M059J (cell line): ENCODE results near the gene FAM174A. TPM values are rescaled to one million over a fixed set of nuclear protein-coding genes. Genes with fewer than 3 reads are reported as not detected.
"Not testable (repeated sequence)": the region's sequence is repeated elsewhere in the genome, so short reads cannot be mapped to it uniquely, and the experiment has no call there.

Experiments used
- DNase-seq: peaks from one replicate; pipeline ENCODE4 v3.0.0-alpha.2; 2012; ENCODE audit warnings: low read depth
- total RNA-seq: library from RNA; depleted of rRNA; stranded (reverse); fragments of >200 nt; shearing (Covaris generic); gene quantifications from 2 replicates; pipeline ENCODE4 v1.2.3, GENCODE V29; 2014

FAM174A gene
- total RNA-seq, 1 experiment from 2014 or later: 13.4 TPM

DNA sequence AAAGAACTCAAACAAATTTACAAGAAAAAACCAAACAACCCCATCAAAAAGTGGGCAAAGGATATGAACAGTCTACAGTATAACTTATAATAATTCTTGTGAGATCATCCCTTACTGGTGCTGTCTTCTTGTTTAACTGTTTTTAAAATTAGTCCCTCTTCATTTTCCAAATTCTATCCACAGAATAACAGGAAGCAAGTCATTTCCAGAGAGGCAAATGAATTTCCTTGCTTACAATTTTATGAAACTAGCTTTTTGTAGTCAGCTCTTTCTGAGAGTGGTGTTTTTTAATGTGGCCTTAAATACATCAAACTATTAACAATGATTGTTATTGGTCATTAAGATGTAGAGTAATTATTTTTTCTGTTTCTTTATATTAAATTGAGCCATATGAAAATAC is 40.6 kb downstream of the FAM174A start:
- DNase-seq: no peak

- no peak for DNase-seq
These were observed 41.1 kb downstream of the FAM174A start for GRCh38 chr5:100576217-100576751.

DNA sequence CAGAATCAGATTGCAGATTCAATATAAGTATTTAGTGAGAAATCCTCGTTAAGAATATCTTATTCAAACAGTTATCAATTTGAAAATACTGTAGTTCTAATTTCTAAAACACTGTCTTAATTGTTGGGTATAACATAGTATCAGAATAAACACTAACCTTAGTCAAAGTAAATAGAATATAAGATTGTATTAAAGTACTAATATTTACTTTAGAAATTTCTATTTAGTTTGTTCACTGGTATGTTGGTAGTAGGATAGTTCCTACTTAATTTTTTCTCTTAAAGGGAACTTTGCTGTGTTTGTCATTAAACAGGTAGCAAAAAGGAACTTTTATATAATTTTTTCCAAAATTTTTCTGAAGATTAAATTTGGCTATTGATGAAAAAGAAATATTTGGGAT is 42.3 kb downstream of the FAM174A start:
- DNase-seq: no peak

DNA sequence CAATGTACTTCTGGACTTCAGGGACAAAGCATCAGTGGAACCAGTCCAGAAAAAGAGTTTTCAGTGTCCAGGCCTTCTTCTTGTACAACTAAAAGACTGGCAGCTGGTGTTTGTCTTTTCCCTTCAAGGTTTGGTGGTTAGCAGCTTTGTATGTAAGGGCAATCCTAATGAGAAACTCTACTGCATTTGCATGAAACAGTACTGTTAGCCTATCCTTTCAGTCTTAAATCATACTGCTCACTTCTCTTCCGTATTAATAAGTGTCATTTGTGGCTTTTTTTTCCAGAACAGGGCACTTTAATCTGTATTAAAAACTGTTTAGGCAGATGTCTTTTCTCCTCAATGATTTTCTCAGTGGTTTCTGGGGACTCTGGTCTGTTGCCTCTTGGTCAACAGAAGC is 48.9 kb downstream of the FAM174A start:
- no peak for DNase-seq

DNA sequence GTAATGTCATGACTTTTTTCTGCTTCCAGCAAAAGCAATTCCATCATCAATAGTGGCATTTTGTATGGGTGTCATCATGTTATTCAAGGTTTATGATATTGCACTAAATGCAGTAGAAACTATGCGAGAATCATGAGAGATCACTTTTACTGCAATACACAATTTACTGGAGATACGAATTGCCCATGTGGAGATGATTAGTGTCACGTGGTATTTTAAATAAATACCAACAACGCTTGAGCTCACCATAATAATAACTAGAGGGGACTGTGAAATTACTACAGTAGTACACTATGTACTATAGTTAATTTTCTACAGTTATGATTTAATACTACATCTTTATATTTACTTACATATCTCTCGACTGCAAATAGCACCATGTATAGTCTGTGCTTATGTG is 49.7 kb downstream of the FAM174A start:
- DNase-seq: no peak

GRCh38 chr5:100590867-100591266 is 55.7 kb downstream of the FAM174A start:
- no peak for DNase-seq

DNA sequence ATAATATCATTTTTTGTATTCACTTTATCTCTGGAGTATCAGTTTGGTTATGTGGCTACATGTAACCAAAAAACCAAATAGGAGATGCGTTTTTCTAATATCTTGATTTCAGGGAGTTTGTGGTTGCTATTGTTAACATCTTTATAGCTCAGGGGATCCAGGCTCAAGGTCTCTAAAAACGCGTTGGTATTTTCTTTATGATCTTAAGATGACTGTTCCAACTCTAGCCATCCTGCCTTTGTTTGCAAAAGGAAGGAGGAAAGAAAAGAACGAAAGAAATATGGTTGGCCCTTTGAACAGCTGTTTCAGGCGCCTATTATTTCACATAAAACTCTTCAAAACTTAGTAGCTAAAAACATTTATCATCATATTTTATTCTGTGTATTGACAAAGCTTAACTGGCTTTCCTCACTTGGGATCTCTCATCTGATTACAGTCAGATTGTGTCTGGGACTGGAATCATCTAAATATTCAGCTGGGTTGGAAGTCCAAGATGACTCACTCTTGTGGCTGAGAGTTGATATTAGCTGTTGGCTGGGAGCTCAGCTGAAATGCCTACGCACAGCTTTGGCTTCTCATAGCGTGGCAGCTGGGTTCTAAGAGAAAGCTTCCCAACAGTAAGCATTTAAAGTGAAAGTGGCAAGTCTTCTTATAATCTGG is 60.1 kb downstream of the FAM174A start:
- DNase-seq: peak; percentile 90

GRCh38 chr5:100595812-100596173 is 60.6 kb downstream of the FAM174A start:
- no peak for DNase-seq

DNA sequence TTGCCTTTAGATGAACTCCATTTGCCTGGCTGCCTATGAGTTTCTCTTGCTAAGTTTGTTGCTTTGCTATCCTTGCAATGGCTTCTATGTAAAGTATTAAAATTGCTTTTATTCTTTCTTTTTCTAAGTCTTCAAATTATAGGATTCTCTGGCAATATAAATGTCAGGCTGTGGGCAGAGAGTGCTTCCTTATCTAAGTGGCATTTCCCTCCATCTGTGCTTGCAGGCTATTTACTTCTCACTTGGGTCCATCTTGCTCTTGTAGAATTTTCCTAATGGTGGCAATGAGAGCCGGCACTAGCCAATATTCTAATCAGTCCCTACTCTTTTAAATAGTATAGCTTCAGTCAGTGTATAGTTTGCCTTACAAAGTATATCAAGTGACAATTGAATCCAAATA is 63.3 kb downstream of the FAM174A start:
- DNase-seq: no peak

- DNase-seq: no peak
These were observed 65.3 kb downstream of the FAM174A start for GRCh38 chr5:100600298-100600994.

GRCh38 chr5:100603141-100603540 is 68.0 kb downstream of the FAM174A start:
- no peak for DNase-seq

GRCh38 chr5:100604021-100604420 is 68.8 kb downstream of the FAM174A start:
- DNase-seq: not testable (repeated sequence)

- no peak for DNase-seq
These were observed 74.4 kb downstream of the FAM174A start for GRCh38 chr5:100609594-100609993.

DNA sequence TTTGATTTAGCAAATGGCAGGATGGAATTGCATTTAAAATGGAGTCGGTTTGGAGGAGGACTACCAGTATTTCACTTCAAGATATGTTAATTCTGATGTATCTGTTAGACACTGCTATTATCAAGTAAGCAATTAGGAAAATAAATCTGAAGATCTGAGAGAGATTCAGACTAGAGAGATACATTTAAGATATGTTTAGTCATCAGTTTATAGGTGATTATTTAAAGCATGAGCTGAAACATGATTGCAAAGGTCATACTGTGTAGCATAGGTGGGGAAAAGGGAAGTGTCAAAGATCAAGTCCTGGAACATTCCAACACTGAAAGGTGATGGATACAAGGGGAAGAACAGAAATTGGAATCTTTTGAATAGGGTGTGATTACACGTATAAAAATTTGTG is 79.1 kb downstream of the FAM174A start:
- no peak for DNase-seq

DNA sequence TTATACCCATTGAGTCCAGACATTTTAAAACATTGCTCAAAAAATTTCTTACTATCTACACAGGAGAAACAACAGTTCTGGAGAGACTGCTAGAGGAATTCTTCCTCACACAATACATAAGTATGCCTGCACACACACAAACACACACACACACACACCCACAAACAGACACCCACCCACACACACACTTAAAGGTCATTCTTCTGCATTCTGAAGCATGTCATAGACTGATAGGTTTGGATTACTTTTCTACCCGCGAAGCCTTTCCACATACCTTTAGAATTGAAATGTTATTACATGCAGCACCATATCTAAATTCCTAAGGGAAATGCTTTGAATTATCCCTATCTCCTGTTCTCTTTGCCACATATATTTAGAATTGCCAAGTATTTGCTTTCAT is 80.2 kb downstream of the FAM174A start:
- DNase-seq: no peak

GRCh38 chr5:100616291-100616690 is 81.1 kb downstream of the FAM174A start:
- no peak for DNase-seq

DNA sequence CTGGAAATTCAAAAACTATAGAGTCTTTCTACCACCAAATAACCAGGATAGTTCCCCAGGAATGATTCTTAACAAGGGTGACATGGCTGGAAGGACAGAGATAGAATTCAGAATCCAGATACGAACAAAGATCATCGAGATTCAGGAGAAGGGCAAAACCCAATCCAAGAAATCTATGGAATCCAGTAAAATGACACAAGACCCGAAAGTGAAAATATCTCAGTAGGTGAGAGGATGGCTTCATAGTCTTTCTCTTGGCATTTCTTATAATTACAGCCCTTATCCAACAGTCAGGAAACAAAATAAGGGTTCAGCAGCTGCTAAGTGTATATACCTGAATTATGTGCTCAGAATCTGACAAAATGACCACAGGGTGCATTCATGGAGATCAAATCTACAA is 81.8 kb downstream of the FAM174A start:
- DNase-seq: no peak

GRCh38 chr5:100623719-100624118 is 88.5 kb downstream of the FAM174A start:
- DNase-seq: peak; percentile 18

DNA sequence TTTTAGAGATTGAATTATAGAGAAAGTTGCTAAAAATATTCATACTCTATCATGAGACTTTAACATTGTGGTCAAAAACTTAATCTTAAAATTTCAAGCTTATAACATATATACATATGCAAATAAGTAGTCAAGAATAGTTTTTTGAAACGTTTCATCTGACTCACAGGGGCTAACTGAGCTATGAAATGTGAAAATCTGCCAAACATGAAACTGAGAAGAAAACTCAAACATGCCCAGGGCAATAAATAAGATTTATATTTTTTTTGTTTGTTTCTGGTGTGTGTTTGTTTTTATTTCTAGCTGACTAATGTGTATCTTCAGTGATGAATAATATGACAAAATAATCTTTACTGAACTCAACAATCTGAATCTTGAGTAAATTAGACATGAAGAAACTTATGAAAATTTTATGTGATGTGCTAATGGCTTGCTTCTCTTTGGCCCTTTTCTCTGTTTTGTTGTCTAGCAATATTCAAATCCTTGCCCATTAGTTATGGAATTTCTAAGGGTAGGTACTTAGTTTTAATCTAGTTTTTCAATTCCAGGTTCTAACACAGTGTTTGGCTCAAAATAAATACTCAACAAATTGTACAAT is 99.9 kb downstream of the FAM174A start:
- peak; percentile 5 for DNase-seq
